ENCODE measurements around the gene DNER.

Gene DNER

GRCh38 chr2:229665158-229665557 is 49.2 kb downstream of the DNER start:
- no peak for DNase-seq

- DNase-seq: no peak
These were observed 52.9 kb downstream of the DNER start for GRCh38 chr2:229661478-229661877.

GRCh38 chr2:229660951-229661350 is 53.4 kb downstream of the DNER start:
- DNase-seq: no peak

GRCh38 chr2:229660391-229660790 is 54.0 kb downstream of the DNER start:
- DNase-seq: no peak

- DNase-seq: no peak
These were observed 56.4 kb downstream of the DNER start for GRCh38 chr2:229658004-229658403.

GRCh38 chr2:229654437-229654836 is 59.9 kb downstream of the DNER start:
- DNase-seq: no peak

GRCh38 chr2:229653531-229653930 is 60.8 kb downstream of the DNER start:
- no peak for DNase-seq

GRCh38 chr2:229652796-229653195 is 61.6 kb downstream of the DNER start:
- DNase-seq: no peak

GRCh38 chr2:229650901-229651300 is 63.5 kb downstream of the DNER start:
- no peak for DNase-seq

- no peak for DNase-seq
These were observed 64.3 kb downstream of the DNER start for GRCh38 chr2:229650059-229650458.

GRCh38 chr2:229646186-229646723 is 68.1 kb downstream of the DNER start:
- DNase-seq: no peak

GRCh38 chr2:229642371-229642770 is 72.0 kb downstream of the DNER start:
- DNase-seq: no peak

- no peak for DNase-seq
These were observed 72.7 kb downstream of the DNER start for GRCh38 chr2:229641676-229642075.

GRCh38 chr2:229640636-229641035 is 73.7 kb downstream of the DNER start:
- DNase-seq: no peak

- DNase-seq: no peak
These were observed 77.8 kb downstream of the DNER start for GRCh38 chr2:229636571-229636970.

- DNase-seq: no peak
These were observed 79.0 kb downstream of the DNER start for GRCh38 chr2:229635371-229635680.

GRCh38 chr2:229634601-229635370 is 79.6 kb downstream of the DNER start:
- no peak for DNase-seq

- DNase-seq: no peak
These were observed 80.8 kb downstream of the DNER start for GRCh38 chr2:229633556-229633955.

- no peak for DNase-seq
These were observed 85.3 kb downstream of the DNER start for GRCh38 chr2:229629039-229629438.

GRCh38 chr2:229627728-229628127 is 86.6 kb downstream of the DNER start:
- DNase-seq: no peak

- DNase-seq: no peak
These were observed 91.6 kb downstream of the DNER start for GRCh38 chr2:229622495-229623355.

GRCh38 chr2:229620759-229621158 is 93.6 kb downstream of the DNER start:
- no peak for DNase-seq

GRCh38 chr2:229620289-229620688 is 94.1 kb downstream of the DNER start:
- no peak for DNase-seq

GRCh38 chr2:229616433-229616832 is 97.9 kb downstream of the DNER start:
- no peak for DNase-seq

Measured in NCI-H2029 treated with DMSO at 0.1 percent for 48 hours (cell line).